Inferior parietal cortex (tissue), 1 donor: Measurements from ENCODE around the gene C19orf25.

Experiments
- DNase-seq: peaks from one replicate; pipeline ENCODE4 v3.0.0-alpha.2; 2016; ENCODE audit errors: extremely low spot score

Gene C19orf25

GRCh38 chr19:1496714-1497577 lies 17.9 kb upstream of the C19orf25 start:
- DNase-seq: no peak

DNA sequence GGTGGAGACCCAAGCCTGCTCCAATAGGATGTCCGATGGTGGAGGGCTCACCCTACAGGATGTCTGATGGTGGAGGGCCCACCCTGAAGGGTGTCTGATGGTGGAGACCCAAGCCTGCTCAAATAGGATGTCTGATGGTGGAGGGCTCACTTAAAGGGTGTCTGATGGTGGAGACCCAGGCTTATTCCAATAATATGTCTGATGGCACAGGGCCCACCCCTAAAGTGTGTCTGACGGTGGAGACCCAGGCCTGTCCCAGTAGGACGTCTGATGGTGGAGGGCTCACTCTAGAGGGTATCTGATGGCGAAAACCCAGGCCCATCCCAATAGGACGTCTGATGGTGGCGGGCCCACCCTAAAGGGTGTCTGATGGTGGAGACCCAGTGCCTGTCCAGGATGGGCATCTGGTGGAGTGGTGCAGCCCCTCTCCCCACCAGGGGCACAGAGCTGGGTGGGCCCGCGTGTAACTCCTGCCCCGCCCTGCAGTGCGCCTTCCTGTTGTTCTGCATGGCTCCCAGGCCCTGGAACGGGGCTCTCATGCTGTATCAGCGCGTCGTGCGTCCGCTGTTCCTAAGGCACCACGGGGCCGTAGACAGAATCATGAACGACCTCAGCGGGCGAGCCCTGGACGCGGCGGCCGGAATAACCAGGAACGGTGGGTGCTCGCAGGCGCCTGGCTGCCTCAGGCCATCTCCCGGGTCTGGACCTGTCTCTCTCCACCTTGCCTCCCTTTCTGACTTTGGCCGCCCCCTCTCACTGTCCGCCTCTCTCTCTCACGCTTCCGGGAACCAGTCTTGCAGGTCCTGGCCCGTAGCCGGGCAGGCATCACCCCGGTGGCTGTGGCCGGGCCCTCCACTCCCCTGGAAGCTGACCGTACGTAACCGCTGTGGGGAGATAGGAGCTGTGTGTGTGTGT lies 17.0 kb upstream of the C19orf25 start:
- no peak for DNase-seq

GRCh38 chr19:1495051-1495798 lies 16.2 kb upstream of the C19orf25 start:
- no peak for DNase-seq

- DNase-seq: no peak
Measured at GRCh38 chr19:1494115-1494815, 15.2 kb upstream of the C19orf25 start.

GRCh38 chr19:1492474-1493006 lies 13.5 kb upstream of the C19orf25 start:
- no peak for DNase-seq

- DNase-seq: no peak
Measured at GRCh38 chr19:1491849-1492170, 12.8 kb upstream of the C19orf25 start.

DNA sequence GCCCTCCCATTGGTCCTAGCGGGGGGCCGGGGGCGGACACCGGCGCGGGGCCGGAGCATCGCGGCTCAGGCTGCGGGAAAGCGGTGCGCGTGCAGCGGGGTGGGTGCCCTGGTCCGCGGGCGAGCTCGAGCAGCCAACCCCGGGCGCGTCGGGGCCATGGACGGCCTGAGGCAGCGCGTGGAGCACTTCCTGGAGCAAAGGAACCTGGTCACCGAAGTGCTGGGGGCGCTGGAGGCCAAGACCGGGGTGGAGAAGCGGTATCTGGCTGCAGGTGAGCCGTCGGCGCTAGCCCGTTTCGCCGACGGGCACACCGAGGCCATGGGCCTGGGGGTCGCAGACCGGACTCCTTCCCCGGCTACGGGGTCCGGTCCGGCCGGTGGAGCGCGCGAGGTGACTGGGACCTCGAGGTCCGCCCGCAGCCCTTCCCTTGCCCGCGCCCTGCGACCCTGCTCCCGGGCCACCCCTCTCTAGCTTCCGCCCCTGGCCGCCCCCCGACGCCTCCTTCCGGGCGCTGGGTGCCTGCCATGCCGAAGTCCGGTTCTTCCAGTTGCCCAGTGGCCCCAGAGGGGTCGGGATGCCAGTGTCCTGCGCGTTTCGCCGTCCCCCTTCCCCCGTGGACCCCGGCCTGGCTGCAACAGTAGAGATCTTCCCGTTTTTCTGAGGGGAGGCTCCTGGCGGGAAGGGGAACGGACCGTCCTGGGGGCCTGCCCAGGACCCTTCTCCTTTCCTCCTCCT lies 12.3 kb upstream of the C19orf25 start, which contains the start of gene REEP6:
Gene REEP6, plus strand, starts transcription at position 68 of the 735 bp plus-strand sequence. Its CDS starts 89 bp downstream, at position 157.
- no peak for DNase-seq

GRCh38 chr19:1490311-1491113 lies 11.5 kb upstream of the C19orf25 start, which contains the start of gene PCSK4:
Gene PCSK4, minus strand, starts transcription at chr19:1490350. Its CDS starts 4 bp downstream, at chr19:1490346.
- DNase-seq: peak; percentile 95

DNA sequence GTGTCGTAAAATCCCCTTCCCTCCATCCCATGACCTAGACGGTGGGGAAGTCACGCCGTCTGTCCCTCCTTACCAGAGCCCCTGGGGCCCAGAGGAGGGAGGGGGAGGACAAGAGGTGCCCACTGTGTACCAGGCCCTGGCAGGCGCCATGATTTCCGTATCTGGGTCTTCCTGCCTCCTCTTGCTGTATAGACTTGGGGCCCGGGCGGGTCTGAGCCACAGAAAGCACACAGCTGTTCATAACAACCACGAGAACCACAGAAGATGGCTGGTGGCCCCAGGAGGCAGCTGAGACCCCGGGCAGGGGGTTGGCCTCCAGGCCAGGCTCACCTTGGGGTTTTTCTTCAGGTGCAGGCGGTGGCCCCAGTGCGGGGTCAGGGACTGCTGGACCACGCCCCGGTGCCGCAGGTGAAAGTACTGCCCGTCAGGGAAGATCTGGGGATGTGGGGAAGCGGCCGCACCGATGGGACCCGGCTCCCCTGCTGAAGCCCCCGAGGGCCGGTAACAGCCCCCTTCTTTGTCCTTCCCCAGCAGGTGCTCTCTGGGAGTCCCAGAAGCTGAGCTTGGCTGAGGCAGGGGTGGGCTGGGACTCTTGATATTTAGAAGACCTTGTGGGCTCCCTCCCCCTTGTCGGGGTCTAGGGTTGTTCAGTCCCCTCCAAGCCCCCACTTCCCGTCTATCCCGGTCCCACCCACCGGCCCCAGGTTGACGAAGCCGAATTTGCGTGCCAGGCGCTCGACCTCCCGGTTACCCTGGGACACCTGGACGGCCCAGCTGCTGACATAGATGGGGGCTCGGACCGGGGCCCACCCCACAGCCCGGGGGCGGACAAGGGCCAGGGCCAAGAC lies 10.7 kb upstream of the C19orf25 start:
- no peak for DNase-seq

GRCh38 chr19:1488282-1488601 lies 9.2 kb upstream of the C19orf25 start:
- no peak for DNase-seq

DNA sequence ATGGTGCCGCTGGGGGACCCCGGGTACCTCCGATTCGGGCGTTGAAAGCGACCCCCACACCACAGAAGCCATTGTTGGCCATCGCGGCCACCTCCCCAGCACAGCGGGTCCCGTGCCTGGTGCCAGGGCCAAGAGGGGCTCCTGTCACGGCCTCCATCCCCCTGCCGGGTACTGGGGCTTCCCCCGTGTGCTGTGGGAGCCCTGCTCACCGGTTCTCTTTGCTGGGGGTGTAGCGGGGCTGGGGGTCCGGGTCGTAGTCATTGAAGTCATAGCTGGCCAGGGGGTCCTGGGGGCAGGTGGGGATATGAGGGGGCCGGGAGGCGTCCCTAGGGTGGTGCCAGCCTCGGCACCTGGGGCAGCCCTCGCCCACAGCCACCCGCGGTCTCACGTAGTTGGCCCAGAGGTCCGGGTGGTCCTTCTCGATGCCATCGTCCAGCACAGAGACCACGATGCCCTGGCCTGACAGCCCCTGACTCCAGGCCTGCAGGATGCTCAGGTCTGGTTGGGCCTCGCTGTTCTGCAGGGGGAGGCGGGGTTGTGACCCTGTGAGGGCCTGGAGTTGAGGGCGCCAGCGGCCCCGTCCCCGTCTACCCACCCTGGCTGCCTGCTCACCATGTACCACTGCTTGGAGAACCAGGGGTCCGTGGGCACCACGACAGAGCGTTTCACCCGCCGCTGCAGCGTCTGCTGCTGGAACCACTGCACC lies 8.7 kb upstream of the C19orf25 start:
- DNase-seq: no peak

DNA sequence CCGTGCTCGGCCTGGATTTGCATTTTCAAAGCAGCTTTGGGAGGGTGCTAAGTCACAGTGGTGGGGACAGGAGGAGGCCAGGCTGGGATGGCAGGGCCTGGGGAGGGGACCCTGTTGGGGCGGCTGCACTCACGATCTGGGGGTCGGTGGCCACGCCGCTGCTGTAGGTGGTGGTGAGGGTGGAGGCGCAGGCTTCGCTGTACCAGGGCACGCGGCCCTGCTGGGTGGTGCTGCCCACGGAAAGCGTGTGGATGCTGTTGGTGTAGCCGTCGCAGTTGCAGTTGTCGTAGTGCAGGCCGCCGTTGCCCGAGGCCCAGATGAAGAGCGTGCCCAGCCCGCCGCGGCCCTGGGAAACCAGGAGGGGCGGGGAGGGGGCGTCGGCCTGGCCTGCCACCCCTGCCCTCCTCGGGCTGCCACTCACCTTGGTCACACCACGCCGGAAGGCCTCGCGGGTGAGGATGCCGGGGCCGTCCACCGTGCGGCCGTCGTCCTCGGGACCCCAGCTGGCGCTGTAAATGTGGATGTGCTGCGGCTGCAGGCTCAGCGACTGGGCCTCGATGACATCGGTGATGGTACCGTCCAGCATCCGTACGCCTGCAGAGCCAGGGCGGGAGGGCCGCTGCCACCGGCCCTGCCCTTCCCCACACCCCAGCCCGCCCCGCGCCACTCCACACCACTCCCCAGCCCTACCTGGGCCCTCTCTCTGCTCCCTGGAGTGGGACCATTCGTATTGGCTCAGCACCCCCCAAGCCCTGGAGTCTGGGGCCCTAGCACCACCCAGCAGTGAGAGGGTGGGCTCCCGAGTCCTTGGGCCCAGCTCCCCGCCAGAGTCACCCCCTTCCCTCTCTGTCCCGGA lies 7.9 kb upstream of the C19orf25 start:
- no peak for DNase-seq

DNA sequence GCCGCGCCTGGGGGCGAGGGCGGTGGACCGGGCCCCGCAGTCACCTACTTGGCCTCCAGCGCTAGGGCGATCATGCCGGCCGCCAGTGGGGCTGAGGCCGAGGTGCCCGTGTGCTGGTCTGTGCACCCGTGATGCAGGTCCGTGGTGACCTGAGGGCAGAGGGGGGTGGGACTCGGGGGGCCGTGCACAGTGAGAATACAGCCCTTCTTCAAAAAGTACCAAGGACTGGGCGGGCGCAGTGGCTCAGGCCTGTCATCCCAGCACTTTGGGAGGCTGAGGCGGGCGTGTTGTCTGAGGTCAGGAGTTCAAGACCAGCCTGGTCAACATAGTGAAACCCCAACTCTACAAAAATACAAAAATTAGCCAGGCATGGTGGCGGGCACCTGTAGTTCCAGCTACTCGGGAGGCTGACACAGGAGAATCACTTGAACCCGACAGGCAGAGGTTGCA lies 5.0 kb upstream of the C19orf25 start:
- no peak for DNase-seq

DNA sequence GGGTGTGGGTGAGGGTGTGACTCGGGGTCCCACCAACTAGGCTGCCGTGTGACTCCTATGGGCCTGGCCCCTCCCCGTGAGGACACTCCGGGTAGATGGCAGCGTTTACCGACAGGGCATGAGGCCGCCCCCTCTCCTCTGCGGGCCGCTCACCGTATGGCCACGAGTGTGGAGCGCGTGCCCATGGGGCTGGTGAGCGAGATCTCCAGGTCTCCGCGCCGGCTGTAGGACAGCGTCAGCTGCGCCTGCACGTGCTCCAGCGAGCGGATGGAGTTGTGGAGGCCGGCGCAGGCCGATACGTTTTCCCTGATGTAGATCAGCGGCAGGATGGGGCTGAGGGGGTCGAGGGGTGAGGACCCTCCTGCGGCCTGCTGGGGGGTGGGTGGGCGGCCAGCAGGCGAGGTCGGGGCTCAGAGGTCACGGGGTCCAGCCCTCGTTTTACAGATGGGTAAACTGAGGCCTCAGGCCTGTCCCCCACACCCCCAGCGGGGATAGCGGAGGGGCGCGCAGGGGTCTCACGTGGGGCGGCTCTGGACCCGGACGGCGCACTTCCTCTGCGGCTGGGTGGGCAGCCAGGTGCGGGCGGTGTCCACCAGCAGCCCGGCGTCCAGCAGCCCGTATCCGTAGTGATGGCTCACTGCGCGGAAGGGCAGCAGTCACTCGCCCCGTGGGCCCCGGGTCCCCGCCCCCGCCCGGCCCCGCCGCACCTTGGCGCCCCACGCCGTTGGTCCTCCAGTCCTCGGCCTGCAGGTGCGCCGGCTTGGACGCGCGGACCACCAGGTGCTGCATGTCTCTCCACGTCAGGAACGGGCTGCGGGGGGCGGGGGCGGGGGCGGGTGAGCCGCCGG lies 4.3 kb upstream of the C19orf25 start:
- DNase-seq: no peak

DNA sequence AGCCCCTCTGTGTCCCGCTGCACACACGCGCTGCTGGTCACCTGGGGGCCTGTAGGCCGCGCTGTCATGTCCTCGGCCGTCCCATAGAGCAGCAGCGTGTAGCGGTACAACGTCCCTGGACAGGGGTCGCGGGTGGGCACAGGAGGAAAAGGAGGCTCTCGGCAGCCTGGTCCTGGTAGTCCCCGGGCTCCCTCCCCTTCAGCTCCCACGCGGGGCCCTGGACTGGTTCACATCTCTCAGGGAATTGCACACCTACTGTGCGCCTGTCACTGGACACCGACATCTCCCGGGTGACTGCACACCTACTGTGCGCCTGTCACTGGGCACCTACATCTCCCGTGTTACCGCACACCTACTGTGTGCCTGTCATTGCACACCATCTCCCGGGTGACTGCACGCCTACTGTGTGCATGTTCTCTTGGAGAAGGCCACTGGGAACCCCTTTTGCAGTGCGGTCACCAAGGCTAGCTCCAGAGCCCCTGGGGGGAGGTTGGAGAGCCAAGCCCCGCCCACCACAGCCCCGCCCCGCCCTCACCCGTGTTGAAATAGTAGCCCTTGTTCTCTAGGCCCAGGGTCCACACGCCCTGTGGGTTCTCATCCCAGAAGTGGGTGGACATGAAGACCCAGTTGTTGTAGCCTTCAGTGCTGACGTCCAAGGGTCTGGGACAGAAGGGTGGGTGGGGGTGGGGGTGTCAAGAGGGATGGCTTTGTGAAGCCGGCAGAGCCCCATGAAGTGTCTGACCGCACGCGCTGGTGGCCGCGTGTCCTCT lies 3.5 kb upstream of the C19orf25 start:
- DNase-seq: no peak
